ENCODE results near the gene SGMS1.

SGMS1 gene

DNA sequence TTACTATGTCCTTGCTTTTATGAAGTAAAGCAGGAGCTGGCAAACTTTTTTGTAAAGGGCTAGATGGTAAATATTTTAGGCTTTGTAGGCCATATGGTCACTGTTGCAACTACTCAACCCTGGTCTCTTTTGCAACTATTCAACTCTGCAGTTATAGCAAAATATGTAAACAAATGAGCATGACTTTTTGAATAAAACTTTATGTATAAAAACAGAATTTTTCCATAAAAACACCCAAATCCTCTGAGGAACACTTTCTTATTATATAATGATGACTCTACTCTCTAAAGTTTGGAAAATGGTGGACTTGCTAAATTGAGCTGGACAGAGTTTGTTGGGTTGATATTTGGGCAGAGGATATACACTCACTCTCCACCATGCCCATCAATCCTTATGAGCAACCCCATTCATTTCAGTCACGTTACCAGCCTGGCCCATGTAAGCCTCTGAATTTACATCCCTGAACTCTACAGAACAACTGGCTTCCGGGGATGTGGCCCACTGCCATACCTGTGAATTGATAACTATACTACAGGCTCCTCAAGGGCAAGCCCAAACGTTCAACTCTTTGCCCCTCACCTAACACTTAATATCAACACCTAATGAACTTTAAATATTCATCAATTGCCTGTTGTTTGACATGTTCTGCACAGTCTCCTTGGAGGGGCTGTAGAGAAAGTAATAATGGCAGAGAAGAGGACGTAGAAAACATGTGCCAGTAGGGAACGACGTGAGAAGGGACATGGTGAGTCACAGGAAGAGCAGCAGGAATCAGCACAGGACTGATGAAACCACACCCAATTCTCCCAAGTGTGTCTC lies 37.6 kb downstream of the SGMS1 start:
- no peaks in the 10 kb centered on the region for H3K9me3 ChIP-seq (ENCODE audit: control insufficient read depth, low read length)
- H3K9ac ChIP-seq (ENCODE audit: low read length) = no peak overlapping the region
- no peaks in the 10 kb centered on the region for H3K36me3 ChIP-seq (ENCODE audit: control insufficient read depth, insufficient read depth, low read length)
- no peaks in the 10 kb centered on the region for H3K27me3 ChIP-seq (ENCODE audit: control insufficient read depth, insufficient read depth, low read length)
- H3K4me1 ChIP-seq (ENCODE audit: control insufficient read depth, insufficient read depth, low read length) = peaks cover 8% of the 10 kb centered on the region
- no peak overlapping the region for H3K4me3 ChIP-seq (ENCODE audit: low read length)

DNA sequence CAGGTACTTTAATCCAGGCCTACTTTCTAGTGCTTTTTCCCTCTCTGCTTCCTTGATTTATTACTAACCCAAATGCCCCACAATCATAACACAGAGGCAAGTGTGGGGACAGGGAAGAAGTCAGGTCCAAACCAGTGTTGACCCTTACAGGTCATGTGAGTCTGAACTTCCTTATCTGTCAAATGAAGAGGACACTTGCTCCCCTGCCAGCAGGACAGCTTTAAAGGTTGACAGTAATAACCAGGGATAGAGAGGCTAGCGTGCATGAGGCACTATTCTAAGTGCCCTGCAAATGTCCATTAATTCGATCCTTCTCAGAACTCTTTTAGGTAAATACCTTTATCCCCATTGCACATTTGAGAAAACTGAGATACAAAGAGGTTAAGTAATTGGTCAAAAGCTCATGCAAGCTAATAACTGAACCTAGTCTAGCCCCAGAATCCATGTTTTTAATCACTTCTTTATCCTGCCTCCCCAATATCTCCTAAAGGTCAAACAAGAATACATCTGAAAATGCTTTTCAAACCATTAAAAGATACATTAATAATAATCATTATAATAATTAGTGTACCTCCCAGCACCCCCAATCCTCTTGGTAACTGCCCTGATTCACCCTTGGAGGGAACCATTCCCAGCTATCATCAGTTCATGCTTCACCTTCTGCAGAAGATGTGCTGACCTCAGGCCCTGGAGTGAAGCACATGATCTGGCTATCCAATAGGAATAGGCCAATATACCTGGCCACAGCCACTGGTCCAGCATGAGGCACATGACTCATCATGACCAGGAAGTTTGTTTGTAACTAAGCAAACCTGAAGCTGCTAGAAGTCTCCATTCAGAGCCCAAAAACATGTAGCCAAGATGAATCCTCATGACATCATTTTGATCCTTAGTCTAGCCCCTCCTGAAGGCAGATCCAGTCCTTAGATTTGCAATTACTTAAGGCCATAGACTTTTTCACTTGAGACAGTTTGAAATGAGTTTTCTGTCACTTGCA lies 40.7 kb downstream of the SGMS1 start:
- Histone ChIP-seq H3K4me3 (ENCODE audit: low read length) (no peak overlapping the region), H3K9me3 (ENCODE audit: control insufficient read depth, low read length) (no peaks in the 10 kb centered on the region), H3K9ac (ENCODE audit: low read length) (no peak overlapping the region), H3K27me3 (ENCODE audit: control insufficient read depth, insufficient read depth, low read length) (no peaks in the 10 kb centered on the region), H3K4me1 (ENCODE audit: control insufficient read depth, insufficient read depth, low read length) (peaks cover 26% of the 10 kb centered on the region), H3K36me3 (ENCODE audit: control insufficient read depth, insufficient read depth, low read length) (no peaks in the 10 kb centered on the region)

DNA sequence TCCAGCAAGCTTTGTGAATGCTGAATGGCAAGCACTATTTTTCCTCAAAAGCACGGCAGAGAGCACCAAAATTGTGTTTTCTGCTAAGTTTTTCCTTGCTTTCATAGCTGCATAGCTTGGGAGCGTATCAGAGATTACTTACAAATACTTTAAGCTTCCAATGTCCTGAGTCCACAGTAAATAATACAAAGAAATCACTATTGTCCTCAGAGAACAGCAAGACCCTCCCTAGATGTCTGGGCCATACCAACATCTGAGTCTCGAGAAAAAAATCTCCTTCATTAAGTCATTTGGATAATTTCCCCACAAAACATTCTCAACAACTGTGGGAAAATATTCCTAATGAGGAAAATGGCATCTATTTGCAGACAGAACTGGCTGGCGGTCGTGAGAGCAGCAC lies 41.7 kb downstream of the SGMS1 start:
- Histone ChIP-seq H3K36me3 (ENCODE audit: control insufficient read depth, insufficient read depth, low read length) (no peaks in the 10 kb centered on the region), H3K4me1 (ENCODE audit: control insufficient read depth, insufficient read depth, low read length) (peaks cover 28% of the 10 kb centered on the region), H3K9me3 (ENCODE audit: control insufficient read depth, low read length) (no peaks in the 10 kb centered on the region), H3K27me3 (ENCODE audit: control insufficient read depth, insufficient read depth, low read length) (no peaks in the 10 kb centered on the region), H3K9ac (ENCODE audit: low read length) (no peak overlapping the region), H3K4me3 (ENCODE audit: low read length) (no peak overlapping the region)

DNA sequence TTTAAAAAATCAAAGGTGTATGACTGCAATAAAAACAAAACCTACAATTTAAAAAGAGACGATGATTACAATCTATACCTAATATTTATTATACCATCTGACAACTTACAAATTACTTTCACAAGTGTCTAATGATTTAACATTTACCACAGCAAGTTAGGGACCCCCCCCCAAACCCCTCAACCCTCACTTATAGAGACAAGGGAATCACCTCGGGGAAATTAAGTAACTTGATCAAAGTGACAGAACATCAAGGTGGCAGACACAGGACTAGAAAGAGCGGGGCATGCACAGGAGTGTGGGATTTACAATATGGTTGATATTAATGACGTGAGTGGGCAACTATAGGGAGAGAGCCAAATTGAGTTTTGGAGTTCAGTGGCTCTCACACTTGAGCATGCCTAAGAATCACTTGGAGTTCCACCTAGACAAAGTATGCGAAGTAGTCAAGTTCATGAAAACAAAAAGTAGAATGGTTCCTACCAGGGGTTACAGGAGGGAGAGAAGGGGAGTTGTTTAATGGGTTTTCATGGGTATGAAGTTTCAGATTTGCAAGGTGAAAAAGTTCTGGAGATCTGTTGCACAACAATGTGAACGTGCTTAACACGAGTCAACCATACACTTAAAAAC lies 43.4 kb downstream of the SGMS1 start:
- Histone ChIP-seq H3K4me3 (ENCODE audit: low read length) (no peak overlapping the region), H3K27me3 (ENCODE audit: control insufficient read depth, insufficient read depth, low read length) (no peaks in the 10 kb centered on the region), H3K4me1 (ENCODE audit: control insufficient read depth, insufficient read depth, low read length) (peaks cover 39% of the 10 kb centered on the region), H3K9me3 (ENCODE audit: control insufficient read depth, low read length) (no peaks in the 10 kb centered on the region), H3K36me3 (ENCODE audit: control insufficient read depth, insufficient read depth, low read length) (no peaks in the 10 kb centered on the region), H3K9ac (ENCODE audit: low read length) (no peak overlapping the region)

DNA sequence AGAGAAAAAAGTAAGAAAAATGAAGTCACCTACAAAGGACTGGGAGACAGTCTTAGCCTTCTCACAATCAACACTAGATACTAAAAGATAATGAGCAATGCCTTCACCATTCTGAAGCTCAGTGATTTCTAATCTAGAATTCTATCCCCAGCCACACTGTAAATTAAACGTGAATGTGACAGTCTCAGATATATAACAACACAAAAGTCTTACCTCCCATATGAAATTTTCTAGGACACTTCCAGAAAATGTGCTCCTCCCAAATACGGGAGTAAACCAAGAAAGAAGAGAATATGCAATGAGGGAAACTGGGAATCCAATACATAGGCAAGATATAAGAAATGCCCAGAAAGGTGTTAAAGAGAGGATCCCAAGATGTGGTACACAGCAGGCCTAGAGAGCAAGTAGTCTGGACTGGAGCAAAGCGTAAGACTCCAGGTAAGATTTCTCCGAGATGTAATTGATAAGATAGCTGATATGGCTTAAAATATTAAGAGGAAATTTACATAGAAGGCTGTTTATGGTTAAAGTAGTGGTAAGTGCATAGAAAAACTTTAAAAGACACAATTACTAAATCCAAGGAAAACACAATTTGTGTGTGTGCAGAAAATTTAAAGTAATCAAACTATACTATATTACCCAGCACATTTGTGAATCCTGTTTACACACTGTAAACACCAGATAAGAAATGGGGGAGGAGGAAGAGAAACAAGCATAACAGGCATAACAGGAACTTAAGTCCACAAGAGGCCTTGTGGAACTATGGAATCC lies 44.1 kb downstream of the SGMS1 start:
- no peaks in the 10 kb centered on the region for H3K27me3 ChIP-seq (ENCODE audit: control insufficient read depth, insufficient read depth, low read length)
- H3K36me3 ChIP-seq (ENCODE audit: control insufficient read depth, insufficient read depth, low read length) = no peaks in the 10 kb centered on the region
- no peak overlapping the region for H3K9ac ChIP-seq (ENCODE audit: low read length)
- H3K4me1 ChIP-seq (ENCODE audit: control insufficient read depth, insufficient read depth, low read length) = peaks cover 39% of the 10 kb centered on the region
- H3K4me3 ChIP-seq (ENCODE audit: low read length) = no peak overlapping the region
- H3K9me3 ChIP-seq (ENCODE audit: control insufficient read depth, low read length) = no peaks in the 10 kb centered on the region

DNA sequence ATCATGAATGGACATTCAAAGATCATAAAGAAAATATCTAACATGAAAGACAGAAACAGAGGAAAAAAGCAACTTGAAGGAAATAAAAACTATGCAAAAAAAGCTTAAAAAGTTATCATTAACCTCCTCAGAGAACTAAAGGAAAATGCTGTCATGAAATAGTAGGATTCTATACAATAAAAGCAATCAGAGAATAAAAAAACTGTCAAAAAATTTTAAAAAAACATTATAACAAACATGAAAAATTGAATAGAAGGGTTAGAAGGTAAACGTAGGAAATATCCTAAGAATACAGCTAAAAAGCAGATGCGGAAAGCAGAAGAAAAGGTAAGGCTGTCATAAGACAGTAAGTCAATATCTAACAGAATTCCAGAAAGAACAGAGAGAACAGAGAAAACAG lies 44.8 kb downstream of the SGMS1 start:
- Histone ChIP-seq H3K9me3 (ENCODE audit: control insufficient read depth, low read length) (no peaks in the 10 kb centered on the region), H3K4me1 (ENCODE audit: control insufficient read depth, insufficient read depth, low read length) (peaks cover 39% of the 10 kb centered on the region), H3K9ac (ENCODE audit: low read length) (no peak overlapping the region), H3K4me3 (ENCODE audit: low read length) (no peak overlapping the region), H3K27me3 (ENCODE audit: control insufficient read depth, insufficient read depth, low read length) (no peaks in the 10 kb centered on the region), H3K36me3 (ENCODE audit: control insufficient read depth, insufficient read depth, low read length) (no peaks in the 10 kb centered on the region)

DNA sequence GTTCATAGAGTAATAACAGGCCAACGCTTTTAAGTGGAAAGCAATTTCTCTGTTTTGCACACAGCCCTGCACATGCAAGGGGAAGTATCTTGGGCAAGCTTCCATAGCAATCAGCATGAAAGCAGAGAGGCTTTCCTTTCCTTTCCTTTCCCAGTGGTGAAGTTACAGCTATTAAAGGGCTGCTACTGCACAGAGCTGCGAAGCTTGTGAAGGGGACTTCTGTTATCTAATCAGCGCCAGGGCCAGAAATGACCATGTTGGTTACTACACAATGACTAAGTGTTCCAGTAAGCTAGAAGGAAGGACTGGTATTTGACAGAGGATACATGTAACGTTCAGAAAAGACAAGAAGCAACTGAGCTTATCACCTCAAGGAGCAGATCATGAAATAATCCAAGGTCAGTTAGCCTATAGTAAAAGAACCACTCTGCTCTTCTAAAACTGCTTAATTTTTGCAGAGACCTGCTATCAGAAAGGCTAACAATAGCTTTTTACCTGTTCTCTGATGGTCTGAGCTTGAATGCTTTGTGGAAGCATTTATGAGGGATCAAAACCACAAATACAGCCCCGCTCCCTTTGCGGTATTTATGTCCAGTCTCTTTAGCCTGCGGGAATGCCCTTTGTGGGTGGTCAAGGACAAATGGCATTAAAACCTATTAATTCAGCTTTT lies 45.9 kb downstream of the SGMS1 start:
- Histone ChIP-seq H3K27me3 (ENCODE audit: control insufficient read depth, insufficient read depth, low read length) (no peaks in the 10 kb centered on the region), H3K9me3 (ENCODE audit: control insufficient read depth, low read length) (no peaks in the 10 kb centered on the region), H3K4me1 (ENCODE audit: control insufficient read depth, insufficient read depth, low read length) (peaks cover 38% of the 10 kb centered on the region), H3K4me3 (ENCODE audit: low read length) (no peak overlapping the region), H3K9ac (ENCODE audit: low read length) (no peak overlapping the region), H3K36me3 (ENCODE audit: control insufficient read depth, insufficient read depth, low read length) (no peaks in the 10 kb centered on the region)

DNA sequence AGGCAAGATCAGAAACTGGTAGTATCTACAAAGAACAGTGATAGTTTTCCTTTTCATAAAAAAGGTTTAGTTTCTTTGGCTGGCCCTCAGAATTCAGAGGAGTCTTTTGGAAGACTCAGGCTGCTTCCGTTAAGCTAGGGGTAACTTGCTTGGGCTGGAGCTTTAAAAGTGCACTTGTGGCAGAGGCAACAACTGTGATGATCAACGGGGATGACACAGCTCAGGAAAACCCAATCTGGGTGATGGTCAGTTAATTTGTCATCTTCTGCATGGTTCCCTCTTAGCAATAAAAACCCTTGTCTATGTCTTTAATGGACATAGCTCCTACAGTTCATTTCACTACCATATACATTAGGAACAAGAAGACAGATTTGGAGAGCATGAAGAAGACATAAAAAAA lies 46.7 kb downstream of the SGMS1 start:
- no peaks in the 10 kb centered on the region for H3K36me3 ChIP-seq (ENCODE audit: control insufficient read depth, insufficient read depth, low read length)
- no peak overlapping the region for H3K4me3 ChIP-seq (ENCODE audit: low read length)
- no peaks in the 10 kb centered on the region for H3K9me3 ChIP-seq (ENCODE audit: control insufficient read depth, low read length)
- no peak overlapping the region for H3K9ac ChIP-seq (ENCODE audit: low read length)
- H3K27me3 ChIP-seq (ENCODE audit: control insufficient read depth, insufficient read depth, low read length) = no peaks in the 10 kb centered on the region
- H3K4me1 ChIP-seq (ENCODE audit: control insufficient read depth, insufficient read depth, low read length) = peaks cover 32% of the 10 kb centered on the region

DNA sequence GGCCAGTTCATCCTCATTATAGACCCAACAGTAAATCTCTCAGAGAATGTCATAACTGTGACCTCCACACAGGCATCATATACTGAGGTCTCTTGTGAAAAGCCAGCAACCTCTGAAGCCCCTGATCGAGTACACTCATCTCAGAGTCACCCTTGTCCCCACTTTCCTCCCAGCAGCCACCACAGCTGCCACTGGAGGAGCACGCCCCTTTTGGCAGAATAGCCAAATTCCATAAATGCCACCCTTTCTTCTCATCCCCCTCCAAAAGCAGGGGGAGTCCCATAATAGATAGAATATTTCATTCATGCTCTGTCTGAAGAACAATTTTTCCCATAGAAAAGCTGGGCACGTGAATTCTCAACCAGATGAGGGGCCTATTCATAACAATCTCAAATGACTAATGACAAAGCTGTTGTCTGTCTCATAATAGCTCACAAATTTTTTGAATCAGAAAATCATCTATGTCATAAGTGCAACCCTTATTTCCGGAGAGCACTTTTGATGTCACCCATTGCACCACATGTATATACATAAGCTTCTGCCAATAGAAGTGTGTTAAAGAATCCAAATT lies 47.4 kb downstream of the SGMS1 start:
- Histone ChIP-seq H3K9ac (ENCODE audit: low read length) (no peak overlapping the region), H3K36me3 (ENCODE audit: control insufficient read depth, insufficient read depth, low read length) (no peaks in the 10 kb centered on the region), H3K4me1 (ENCODE audit: control insufficient read depth, insufficient read depth, low read length) (peaks cover 32% of the 10 kb centered on the region), H3K27me3 (ENCODE audit: control insufficient read depth, insufficient read depth, low read length) (no peaks in the 10 kb centered on the region), H3K9me3 (ENCODE audit: control insufficient read depth, low read length) (no peaks in the 10 kb centered on the region), H3K4me3 (ENCODE audit: low read length) (no peak overlapping the region)

DNA sequence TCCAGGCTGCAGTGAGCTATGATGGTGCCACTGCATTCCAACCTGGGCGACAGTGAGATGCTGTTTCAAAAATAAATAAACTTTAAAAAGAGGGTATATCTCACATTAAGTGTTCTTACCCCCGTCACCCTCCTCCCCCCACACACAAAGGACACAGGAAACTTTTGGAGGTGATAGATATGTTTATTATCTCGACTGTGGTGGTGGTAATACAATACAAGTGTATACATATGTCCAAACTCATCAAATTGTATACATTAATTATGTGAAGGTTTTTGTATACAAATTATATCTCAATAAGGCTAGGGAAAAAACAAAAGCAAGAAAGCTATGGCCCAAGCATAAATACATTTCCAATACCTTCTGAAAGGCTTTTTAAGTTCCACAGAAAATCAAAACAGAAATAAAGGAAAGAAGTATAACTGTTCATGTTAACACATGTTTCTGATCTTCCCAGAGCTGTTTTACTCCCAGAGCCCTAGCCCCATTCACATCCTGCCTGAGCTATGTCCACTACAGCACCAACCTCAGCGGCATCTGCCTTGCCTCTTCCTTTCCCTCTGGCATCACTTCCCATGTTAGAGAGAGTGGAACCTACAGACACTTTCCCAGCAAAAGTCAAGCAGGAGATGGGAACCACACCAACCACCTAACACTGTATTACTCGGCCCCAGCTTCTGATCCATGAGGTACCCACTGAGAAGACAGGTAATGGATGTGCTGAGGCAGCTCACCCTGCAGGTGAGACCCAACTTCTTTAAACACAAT lies 48.1 kb downstream of the SGMS1 start:
- Histone ChIP-seq H3K36me3 (ENCODE audit: control insufficient read depth, insufficient read depth, low read length) (no peaks in the 10 kb centered on the region), H3K4me3 (ENCODE audit: low read length) (no peak overlapping the region), H3K9ac (ENCODE audit: low read length) (no peak overlapping the region), H3K9me3 (ENCODE audit: control insufficient read depth, low read length) (no peaks in the 10 kb centered on the region), H3K4me1 (ENCODE audit: control insufficient read depth, insufficient read depth, low read length) (peaks cover 27% of the 10 kb centered on the region), H3K27me3 (ENCODE audit: control insufficient read depth, insufficient read depth, low read length) (no peaks in the 10 kb centered on the region)

Measured in mucosa of stomach (tissue), 1 donor.